ENCODE measurements around the gene EVX2. TPM values are rescaled to one million over a fixed set of nuclear protein-coding genes. Genes with fewer than 3 reads are reported as not detected.

EVX2 gene
- total and polyA plus RNA-seq, 4 donors = not detected

GRCh38 chr2:176099728-176100546, 16.2 kb upstream of the EVX2 start, which contains the start of gene HOXD12:
Gene HOXD12 (plus strand): TSS chr2:176099795. CDS start chr2:176099802, 7 bp downstream.
- TF ChIP-seq, protein P1, sequence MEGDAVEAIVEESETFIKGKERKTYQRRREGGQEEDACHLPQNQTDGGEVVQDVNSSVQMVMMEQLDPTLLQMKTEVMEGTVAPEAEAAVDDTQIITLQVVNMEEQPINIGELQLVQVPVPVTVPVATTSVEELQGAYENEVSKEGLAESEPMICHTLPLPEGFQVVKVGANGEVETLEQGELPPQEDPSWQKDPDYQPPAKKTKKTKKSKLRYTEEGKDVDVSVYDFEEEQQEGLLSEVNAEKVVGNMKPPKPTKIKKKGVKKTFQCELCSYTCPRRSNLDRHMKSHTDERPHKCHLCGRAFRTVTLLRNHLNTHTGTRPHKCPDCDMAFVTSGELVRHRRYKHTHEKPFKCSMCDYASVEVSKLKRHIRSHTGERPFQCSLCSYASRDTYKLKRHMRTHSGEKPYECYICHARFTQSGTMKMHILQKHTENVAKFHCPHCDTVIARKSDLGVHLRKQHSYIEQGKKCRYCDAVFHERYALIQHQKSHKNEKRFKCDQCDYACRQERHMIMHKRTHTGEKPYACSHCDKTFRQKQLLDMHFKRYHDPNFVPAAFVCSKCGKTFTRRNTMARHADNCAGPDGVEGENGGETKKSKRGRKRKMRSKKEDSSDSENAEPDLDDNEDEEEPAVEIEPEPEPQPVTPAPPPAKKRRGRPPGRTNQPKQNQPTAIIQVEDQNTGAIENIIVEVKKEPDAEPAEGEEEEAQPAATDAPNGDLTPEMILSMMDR (IDR thresholded peaks at IDR 0.05; ENCODE audit: control extremely low read depth, extremely low read depth) = no peak

DNA sequence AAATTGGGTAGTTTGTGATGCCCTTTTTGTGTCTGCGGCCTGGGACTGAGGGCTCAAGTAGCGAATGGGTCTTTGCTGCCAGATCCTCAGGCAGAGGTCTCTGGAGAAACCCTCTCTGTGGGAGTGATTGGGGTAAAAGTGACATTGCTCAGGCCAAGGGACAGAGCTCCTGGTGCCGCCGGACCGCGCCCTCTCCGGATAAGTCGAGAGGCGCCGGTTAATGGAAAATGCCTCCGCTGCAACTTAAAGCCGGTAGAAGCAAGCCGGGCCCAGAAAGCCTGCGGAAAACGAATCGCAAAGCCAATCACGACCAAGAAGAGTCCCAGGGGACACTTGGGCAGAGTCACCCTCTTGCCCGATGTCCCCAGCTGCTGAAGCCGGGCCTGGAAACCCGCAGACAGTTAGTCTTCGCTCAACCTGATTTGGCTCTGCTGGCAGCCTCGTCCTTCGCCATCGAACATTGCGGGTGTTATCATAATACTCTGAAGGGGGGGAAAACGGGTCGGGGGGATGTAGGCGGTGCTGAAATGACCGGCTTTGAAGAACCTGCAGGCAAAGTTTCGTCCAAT, 15.5 kb upstream of the EVX2 start:
- DNase-seq (no peak), ATAC-seq (ENCODE audit: insufficient read depth, low FRiP score) (no peak)
- Histone ChIP-seq H3K4me1 (ENCODE audit: control insufficient read depth in 5 of 5, insufficient read depth in 5 of 5, low read length in 5 of 5) (peaks cover 0 to 17% (median 5%) of the 10 kb centered on the region in 5 donors), H3K36me3 (ENCODE audit: control insufficient read depth in 4 of 4, insufficient read depth in 4 of 4, low read length in 4 of 4) (no peaks in the 10 kb centered on the region), H3K4me3 (no peak overlapping the region), H3K9ac (ENCODE audit: insufficient read depth in 1 of 2, low read length in 2 of 2) (no peak overlapping the region), H3K27ac (ENCODE audit: low read depth in 1 of 2, low read length in 1 of 2) (no peak overlapping the region), H3K9me3 (ENCODE audit: control insufficient read depth in 4 of 4, insufficient read depth in 3 of 4, low read length in 3 of 4) (peaks cover 0 to 7% (median 0%) of the 10 kb centered on the region in 4 donors), H3K27me3 (ENCODE audit: control insufficient read depth in 3 of 3, insufficient read depth in 3 of 3, low read length in 2 of 3) (peaks cover 23 to 98% (median 94%) of the 10 kb centered on the region in 3 donors)
- TF ChIP-seq, protein P1 (IDR thresholded peaks at IDR 0.05; ENCODE audit: control extremely low read depth, extremely low read depth) = no peak
- whole genome bisulfite sequencing, 2 donors = 9 to 10% methylated on average over 30 of the region's 30 CpGs

More at GRCh38 chr2:176099728-176100546, 16.2 kb upstream of the EVX2 start, which contains the start of gene HOXD12:
- no peak within 1 kb of the TSS for H3K27ac ChIP-seq (ENCODE audit: low read depth in 1 of 2, low read length in 1 of 2)
- no peaks in the 10 kb centered on the region for H3K36me3 ChIP-seq (ENCODE audit: control insufficient read depth in 4 of 4, insufficient read depth in 4 of 4, low read length in 4 of 4)
- no peak within 1 kb of the TSS for H3K9ac ChIP-seq (ENCODE audit: insufficient read depth in 1 of 2, low read length in 2 of 2)
- WGBS, 2 donors = 4 to 7% methylated on average over 69 to 70 of the region's 70 CpGs
- ATAC-seq (ENCODE audit: insufficient read depth, low FRiP score) = no peak
- H3K27me3 ChIP-seq (ENCODE audit: control insufficient read depth in 3 of 3, insufficient read depth in 3 of 3, low read length in 2 of 3) = peaks cover 29 to 98% (median 93%) of the 10 kb centered on the region in 3 donors
- DNase-seq = no peak
- H3K4me3 ChIP-seq = no peak within 1 kb of the TSS
- H3K9me3 ChIP-seq (ENCODE audit: control insufficient read depth in 4 of 4, insufficient read depth in 3 of 4, low read length in 3 of 4) = peaks cover 0 to 6% (median 0%) of the 10 kb centered on the region in 4 donors
- peaks cover 0 to 20% (median 5%) of the 10 kb centered on the region in 5 donors for H3K4me1 ChIP-seq (ENCODE audit: control insufficient read depth in 5 of 5, insufficient read depth in 5 of 5, low read length in 5 of 5)

- no peak overlapping the region for H3K27ac ChIP-seq (ENCODE audit: low read depth in 1 of 2, low read length in 1 of 2)
- H3K9ac ChIP-seq (ENCODE audit: insufficient read depth in 1 of 2, low read length in 2 of 2) = no peak overlapping the region
- H3K4me1 ChIP-seq (ENCODE audit: control insufficient read depth in 5 of 5, insufficient read depth in 5 of 5, low read length in 5 of 5) = peaks cover 0 to 16% (median 5%) of the 10 kb centered on the region in 5 donors
- WGBS, 2 donors = 5 to 6% methylated on average over 35 of the region's 35 CpGs
- H3K4me3 ChIP-seq = no peak overlapping the region
- TF ChIP-seq, protein P1 (IDR thresholded peaks at IDR 0.05; ENCODE audit: control extremely low read depth, extremely low read depth) = no peak
- ATAC-seq (ENCODE audit: insufficient read depth, low FRiP score) (no peak), DNase-seq (no peak)
- H3K9me3 ChIP-seq (ENCODE audit: control insufficient read depth in 4 of 4, insufficient read depth in 3 of 4, low read length in 3 of 4) = peaks cover 0 to 8% (median 0%) of the 10 kb centered on the region in 4 donors
- peaks cover 21 to 98% (median 94%) of the 10 kb centered on the region in 3 donors for H3K27me3 ChIP-seq (ENCODE audit: control insufficient read depth in 3 of 3, insufficient read depth in 3 of 3, low read length in 2 of 3)
- H3K36me3 ChIP-seq (ENCODE audit: control insufficient read depth in 4 of 4, insufficient read depth in 4 of 4, low read length in 4 of 4) = no peaks in the 10 kb centered on the region
Observed at GRCh38 chr2:176098366-176099158, 14.8 kb upstream of the EVX2 start.
